GM21717 (cell line): Measurements from ENCODE around the gene GSC.

Source experiments
- ATAC-seq: cut with Tn5 transposase; IDR thresholded peaks from one replicate; pipeline ENCODE4 v1.9.1; 2021; ENCODE audit warnings: mild to moderate bottlenecking, moderate library complexity; ENCODE audit not compliant: unreplicated experiment

GSC gene

GRCh38 chr14:94772548-94772947 is 2.6 kb upstream of the GSC start:
- no peak for ATAC-seq

- no peak for ATAC-seq
Observed at GRCh38 chr14:94771906-94772490, 2.1 kb upstream of the GSC start.

- ATAC-seq: no peak
Observed at GRCh38 chr14:94771158-94771905, 1.4 kb upstream of the GSC start.

GRCh38 chr14:94770815-94771157 is 873 bp upstream of the GSC start:
- no peak for ATAC-seq

- ATAC-seq: no peak
Observed at GRCh38 chr14:94770251-94770749, 387 bp upstream of the GSC start.

- no peak for ATAC-seq
Observed at GRCh38 chr14:94768521-94769390, 1.2 kb downstream of the GSC start.

GRCh38 chr14:94768141-94768520 is 1.8 kb downstream of the GSC start:
- no peak for ATAC-seq

GRCh38 chr14:94767321-94767878 is 2.5 kb downstream of the GSC start:
- no peak for ATAC-seq

- no peak for ATAC-seq
Observed at GRCh38 chr14:94764573-94764972, 5.3 kb downstream of the GSC start.

- ATAC-seq: no peak
Observed at GRCh38 chr14:94762431-94762830, 7.5 kb downstream of the GSC start.

- no peak for ATAC-seq
Observed at GRCh38 chr14:94761997-94762377, 7.9 kb downstream of the GSC start.

GRCh38 chr14:94761348-94761996 is 8.4 kb downstream of the GSC start:
- ATAC-seq: no peak

GRCh38 chr14:94756310-94756882 is 13.5 kb downstream of the GSC start:
- no peak for ATAC-seq

GRCh38 chr14:94754391-94754942 is 15.4 kb downstream of the GSC start:
- no peak for ATAC-seq

- ATAC-seq: no peak
Observed at GRCh38 chr14:94752591-94753436, 17.1 kb downstream of the GSC start.

- no peak for ATAC-seq
Observed at GRCh38 chr14:94751956-94752355, 18.0 kb downstream of the GSC start.

GRCh38 chr14:94751321-94751720 is 18.6 kb downstream of the GSC start:
- no peak for ATAC-seq

- ATAC-seq: no peak
Observed at GRCh38 chr14:94750371-94750770, 19.5 kb downstream of the GSC start.

GRCh38 chr14:94748667-94749347 is 21.1 kb downstream of the GSC start:
- no peak for ATAC-seq
